GM12878 (cell line): Measurements from ENCODE around the gene HOGA1. TPM values are rescaled to one million over a fixed set of nuclear protein-coding genes. Genes with fewer than 3 reads are reported as not detected.

ENCODE experiments used
- ATAC-seq: fragments of 200-7000 bp; cut with Tn5 transposase; 3 replicates; pipeline ENCODE4 v1.9.1; 2020; ENCODE audit warnings: mild to moderate bottlenecking, moderate library complexity
- BruUV-seq: library from RNA; stranded (reverse); fragments of 400-500 nt; replicated peaks from 2 replicates; lab custom pipeline; 2021; lab: Mats Ljungman, UMichigan
- CTCF ChIA-PET: fragments of 300-600 bp; sonication (Branson Sonifier 250); formaldehyde crosslinking; extraction: SDS; loops from one replicate; lab custom pipeline; 2021; ENCODE audit warnings: inconsistent platforms; lab: Yijun Ruan, JAX
- POLR2A ChIA-PET: fragments of 350-600 bp; formaldehyde crosslinking; extraction: SDS; loops from one replicate; lab custom pipeline; 2021; ENCODE audit warnings: inconsistent platforms; lab: Charles Lee
- RAD21 ChIA-PET: fragments of 300-600 bp; sonication (Branson Sonifier 250); formaldehyde crosslinking; loops from one replicate; lab custom pipeline; 2023; ENCODE audit warnings: antibody characterized with exemption; ENCODE audit not compliant: unreplicated experiment; lab: Charles Lee
- SMC1A ChIA-PET: fragments of 300-600 bp; sonication (Branson Sonifier 250); formaldehyde crosslinking; loops from one replicate; lab custom pipeline; 2023; ENCODE audit not compliant: unreplicated experiment, uncharacterized antibody; lab: Charles Lee
- DNase-seq: peaks from one replicate; pipeline ENCODE4 v3.0.0-alpha.2; 2011; ENCODE audit warnings: low read depth, low spot score
- FAIRE-seq: peaks from 3 replicates; lab custom pipeline; 2011; peaks lifted over from hg19 to GRCh38; lab: Jason Lieb, UNC
- H2AFZ ChIP-seq: 2 replicates; pipeline ENCODE4 v1.6.0; 2011; ENCODE audit warnings: low read depth, low read length, control low read depth; ENCODE audit not compliant: control insufficient read depth
- H3K27ac ChIP-seq: 2 replicates; pipeline ENCODE4 v1.5.1; 2011; ENCODE audit warnings: control low read depth; ENCODE audit not compliant: control insufficient read depth, insufficient read depth
- H3K27me3 ChIP-seq, 2 experiments: replicated peaks in 1 of 2; 2 replicates each; pipeline versions ENCODE4 v1.6.0 to v1.6.1; 2011; ENCODE audit warnings: low read length in 1 of 2; ENCODE audit not compliant: control insufficient read depth in 2 of 2, insufficient read depth in 2 of 2
- H3K36me3 ChIP-seq, 2 experiments: 2 replicates each; pipeline ENCODE4 v1.5.1; 2011; ENCODE audit warnings: low read length in 1 of 2; ENCODE audit not compliant: control insufficient read depth in 2 of 2, insufficient read depth in 2 of 2
- H3K4me1 ChIP-seq: 2 replicates; pipeline ENCODE4 v1.6.1; 2011; ENCODE audit warnings: mild to moderate bottlenecking, low read length, moderate library complexity, mixed read lengths; ENCODE audit not compliant: control insufficient read depth, insufficient read depth
- H3K4me2 ChIP-seq: 2 replicates; pipeline ENCODE4 v1.6.0; 2011; ENCODE audit warnings: control low read depth; ENCODE audit not compliant: control insufficient read depth, insufficient read depth
- H3K4me3 ChIP-seq: fragments of 200-600 bp; sonication (generic); 2 replicates; pipeline ENCODE4 v1.5.1; 2016
- H3K79me2 ChIP-seq: 2 replicates; pipeline ENCODE4 v1.6.0; 2011; ENCODE audit warnings: low read length; ENCODE audit not compliant: control insufficient read depth, insufficient read depth
- H3K9ac ChIP-seq: 2 replicates; pipeline ENCODE4 v1.8.0; 2011; ENCODE audit warnings: low read length, control low read depth, mixed read lengths; ENCODE audit not compliant: control insufficient read depth, insufficient read depth
- H3K9me3 ChIP-seq: replicated peaks from 3 replicates; pipeline ENCODE4 v1.5.1; 2011; ENCODE audit warnings: mild to moderate bottlenecking, low read length; ENCODE audit not compliant: control insufficient read depth, insufficient read depth
- H4K20me1 ChIP-seq: 2 replicates; pipeline ENCODE4 v1.6.0; 2011; ENCODE audit not compliant: control insufficient read depth, insufficient read depth
- BRCA1 ChIP-seq: IDR thresholded peaks from 2 replicates; pipeline ENCODE4 v1.6.1; 2011; ENCODE audit warnings: low read depth, low read length, improper control_type of control experiment
- CHD2 ChIP-seq: IDR thresholded peaks from 2 replicates; pipeline ENCODE4 v1.6.1; 2011; ENCODE audit warnings: low read depth, low read length, improper control_type of control experiment, borderline replicate concordance
- E2F4 ChIP-seq: IDR thresholded peaks from 2 replicates; pipeline ENCODE4 v1.6.1; 2012; ENCODE audit warnings: low read depth, low read length, improper control_type of control experiment
- ETV6 ChIP-seq, 2 experiments: fragments of 450-650 bp in 1 of 2; IDR thresholded peaks in 1 of 2; conservative IDR thresholded peaks in 1 of 2; 2 replicates each; pipeline ENCODE4 v1.6.1; 2014; ENCODE audit warnings: antibody characterized with exemption in 1 of 2, borderline replicate concordance in 1 of 2, low read depth in 1 of 2, mild to moderate bottlenecking in 1 of 2, moderate library complexity in 1 of 2
- RAD51 ChIP-seq: fragments of 450-650 bp; IDR thresholded peaks from 2 replicates; pipeline ENCODE4 v1.6.1; 2016; ENCODE audit warnings: moderate library complexity, mild to moderate bottlenecking, inconsistent platforms
- SREBF1 ChIP-seq: IDR thresholded peaks from 2 replicates; pipeline ENCODE4 v1.6.1; 2012; ENCODE audit warnings: mild to moderate bottlenecking, low read length
- SUZ12 ChIP-seq: fragments of 200-600 bp; sonication (generic); IDR thresholded peaks from one replicate; pipeline ENCODE4 v1.6.1; 2018; ENCODE audit warnings: antibody characterized with exemption, mild to moderate bottlenecking; ENCODE audit not compliant: unreplicated experiment
- WGBS: methylation state at CpG from one replicate; pipeline ENCODE4 v1.1.6; 2016; ENCODE audit warnings: low lambda C conversion rate; ENCODE audit not compliant: insufficient replicate concordance, insufficient coverage; ENCODE audit errors: missing lambda C conversion rate; 5-methylcytosine and 5-hydroxymethylcytosine counted together
- in situ Hi-C: fragments of 300-500 bp; cut with MboI; formaldehyde crosslinking; loops from 9 replicates; pipeline ENCODE4 v1.14.3; 2018; ENCODE audit warnings: mixed read lengths
- intact Hi-C: fragments of 100-400 bp; cut with micrococcal nuclease; formaldehyde crosslinking; loops from one replicate; pipeline ENCODE4 v1.14.2; 2022; ENCODE audit not compliant: unreplicated experiment
- polyA plus RNA-seq, 11 experiments: library from polyadenylated mRNA; depleted of rRNA in 4 of 11; unstranded in 6 of 11; stranded (reverse) in 5 of 11; fragments of >200 nt; fragmentation: Nextera tagmentation in 4 of 11; fragmentation: Illumina TruSeq in 1 of 11; extraction: Ambion mirVana in 4 of 11; extraction: Trizol in 1 of 11; gene quantifications; 1 replicate in 1 of 11; 2 replicates in 10 of 11; pipeline versions ENCODE4 v1.2.1 to v1.2.3, GENCODE V29; 2011 to 2016; ENCODE audit warnings: inconsistent platforms in 2 of 11, missing spikeins in 2 of 11, low read depth in 1 of 11
- total RNA-seq, 4 experiments: library from RNA; depleted of rRNA in 3 of 4; stranded (reverse); fragments of >200 nt in 3 of 4; fragmentation: Illumina TruSeq in 1 of 4; extraction: Trizol in 1 of 4; gene quantifications; 2 replicates each; pipeline versions ENCODE4 v1.2.1 to v1.2.3, GENCODE V29; 2013 to 2021

HOGA1 gene
- total and polyA plus RNA-seq, 10 of the 15 experiments (the other 5 are each of a cell fraction or from before 2014, with no cell fraction given): 0.01 to 0.19 (median 0.06) TPM; not detected in 6

GRCh38 chr10:97598407-97599271, 14.4 kb downstream of the HOGA1 start:
- Histone ChIP-seq H3K4me3 (no peak overlapping the region), H3K9me3 (no peaks in the 10 kb centered on the region), H2AFZ (no peak overlapping the region), H3K9ac (no peak overlapping the region), H3K27ac (no peak overlapping the region), H3K27me3 (no peaks in the 10 kb centered on the region; a peak in 1 of 4 replicates), H4K20me1 (no peaks in the 10 kb centered on the region), H3K79me2 (no peaks in the 10 kb centered on the region), H3K4me1 (no peaks in the 10 kb centered on the region), H3K36me3 (no peaks in the 10 kb centered on the region), H3K4me2 (no peak overlapping the region)
- ChIA-PET RAD21 (no interaction called here), POLR2A (no interaction called here), SMC1A (no interaction called here), CTCF (interaction anchor here (0.9 to 1.9 kb wide), 2 partner anchors 23 to 26 kb away, joined by 4 to 6 read pairs; partner anchors contain the start of gene ANKRD2)
- FAIRE-seq (no peak), ATAC-seq (no peak), DNase-seq (no peak)
- TF ChIP-seq RAD51 (no peak), E2F4 (no peak), SUZ12 (no peak), SREBF1 (no peak)
- BruUV-seq: no TSS peak
- 75% methylated on average over 19 of the region's 19 CpGs for WGBS
- in situ Hi-C loops: no loop called here
- intact Hi-C loops: no loop called here

DNA sequence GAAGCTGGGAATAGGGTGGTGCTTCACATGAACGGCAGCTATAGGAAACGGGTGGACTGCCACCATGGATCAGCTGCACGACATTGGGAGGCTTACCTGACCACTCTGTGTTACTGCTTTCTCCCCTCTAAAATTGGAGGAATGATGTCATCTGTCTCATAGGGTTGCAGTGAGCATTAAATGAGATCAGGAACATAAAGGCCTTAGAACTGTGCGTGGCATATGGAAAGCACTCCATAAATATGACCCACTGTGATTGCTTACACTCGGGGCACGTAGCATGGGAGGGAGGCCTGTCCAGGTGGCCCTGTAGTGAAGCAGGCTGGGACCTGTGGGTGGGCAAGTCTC, 15.1 kb downstream of the HOGA1 start:
- H3K79me2 ChIP-seq: no peaks in the 10 kb centered on the region
- TF ChIP-seq CHD2 (no peak), BRCA1 (no peak), ETV6 (conservative IDR thresholded peaks at IDR 0.05 in 1 of 2, IDR thresholded peaks at IDR 0.05 in 1 of 2; ENCODE audit: borderline replicate concordance in 1 of 2, low read depth in 1 of 2) (no peak)
- TF ChIP-seq, all 136 proteins: peak for 0
- Histone ChIP-seq H2AFZ (no peak overlapping the region), H3K4me2 (no peak overlapping the region), H3K27me3 (no peaks in the 10 kb centered on the region; a peak in 1 of 4 replicates), H3K9me3 (no peaks in the 10 kb centered on the region), H3K4me1 (no peaks in the 10 kb centered on the region), H3K36me3 (no peaks in the 10 kb centered on the region), H4K20me1 (no peaks in the 10 kb centered on the region), H3K4me3 (no peak overlapping the region), H3K9ac (no peak overlapping the region), H3K27ac (no peak overlapping the region)
- BruUV-seq: no TSS peak
- ChIA-PET POLR2A (no interaction called here), RAD21 (no interaction called here), SMC1A (no interaction called here), CTCF (interaction anchor here (1.4 to 1.9 kb wide), 2 partner anchors 13 to 27 kb away, joined by 3 to 6 read pairs; partner anchors contain the start of gene ANKRD2)
- WGBS: 61% methylated on average over 6 of the region's 6 CpGs
- no peak for ATAC-seq
- in situ Hi-C loops: no loop called here
- intact Hi-C loops: no loop called here
- DNase-seq: no peak
- no peak for FAIRE-seq
